CD14-positive monocyte (primary cell): ENCODE measurements around the gene KBTBD6. TPM values are rescaled to one million over a fixed set of nuclear protein-coding genes. Genes with fewer than 3 reads are reported as not detected.

Experiments
- DNase-seq, 3 donors: peaks; one replicate each; pipeline ENCODE4 v3.0.0-alpha.2; 2011 to 2022
- H2AFZ ChIP-seq: 2 replicates; pipeline ENCODE4 v1.6.0; 2012; ENCODE audit warnings: mild to moderate bottlenecking, low read depth, low read length, inconsistent platforms; ENCODE audit not compliant: insufficient read depth, poor library complexity, severe bottlenecking
- H3K27ac ChIP-seq, 2 donors: 1 replicate in 1 of 2; 2 replicates in 1 of 2; pipeline ENCODE4 v1.5.1; 2012 to 2013; ENCODE audit warnings: low read length in 2 of 2, control low read depth in 1 of 2, inconsistent platforms in 1 of 2, low read depth in 1 of 2, mild to moderate bottlenecking in 1 of 2
- H3K27me3 ChIP-seq, 2 donors: one replicate each; pipeline versions ENCODE4 v1.6.0 to v1.6.1; 2011 to 2013; ENCODE audit warnings: low read length in 2 of 2; ENCODE audit not compliant: control insufficient read depth in 2 of 2, insufficient read depth in 2 of 2
- H3K36me3 ChIP-seq, 2 donors: replicated peaks in 1 of 2; 1 replicate in 1 of 2; 2 replicates in 1 of 2; pipeline versions ENCODE4 v1.5.1 to v1.6.1; 2012 to 2013; ENCODE audit warnings: low read length in 2 of 2, control low read depth in 1 of 2, inconsistent platforms in 1 of 2, mild to moderate bottlenecking in 1 of 2; ENCODE audit not compliant: insufficient read depth in 2 of 2, control insufficient read depth in 1 of 2
- H3K4me1 ChIP-seq, 2 donors: 1 replicate in 1 of 2; 2 replicates in 1 of 2; pipeline versions ENCODE4 v1.5.1 to v1.6.1; 2012 to 2013; ENCODE audit warnings: low read length in 2 of 2, control low read depth in 1 of 2, inconsistent platforms in 1 of 2, mild to moderate bottlenecking in 1 of 2, moderate library complexity in 1 of 2; ENCODE audit not compliant: insufficient read depth in 2 of 2, control insufficient read depth in 1 of 2
- H3K4me2 ChIP-seq: replicated peaks from 2 replicates; pipeline ENCODE3; 2012; ENCODE audit warnings: low read length, moderate library complexity, mild to moderate bottlenecking; ENCODE audit not compliant: poor library complexity, severe bottlenecking; ENCODE audit errors: extremely low read depth
- H3K4me3 ChIP-seq, 3 experiments: fragments of 200-600 bp in 1 of 3; sonication (generic) in 1 of 3; replicated peaks in 1 of 3; 1 replicate in 2 of 3; 2 replicates in 1 of 3; pipeline ENCODE4 v1.5.1; 2011 to 2013; ENCODE audit warnings: low read length in 3 of 3, mild to moderate bottlenecking in 3 of 3, control low read depth in 2 of 3, low read depth in 2 of 3, inconsistent platforms in 1 of 3, moderate library complexity in 1 of 3
- H3K79me2 ChIP-seq: 2 replicates; pipeline ENCODE4 v1.6.0; 2012; ENCODE audit warnings: mild to moderate bottlenecking, control low read depth, inconsistent platforms, low read length, moderate library complexity; ENCODE audit not compliant: insufficient read depth
- H3K9ac ChIP-seq: 2 replicates; pipeline ENCODE4 v1.6.0; 2017; ENCODE audit warnings: low read length, mild to moderate bottlenecking; ENCODE audit not compliant: insufficient read depth, poor library complexity, severe bottlenecking
- H3K9me3 ChIP-seq, 2 donors: replicated peaks in 1 of 2; 1 replicate in 1 of 2; 2 replicates in 1 of 2; pipeline versions ENCODE4 v1.5.1 to v1.6.1; 2012 to 2013; ENCODE audit warnings: low read length in 2 of 2, control low read depth in 1 of 2; ENCODE audit not compliant: control insufficient read depth in 1 of 2, insufficient read depth in 1 of 2
- H4K20me1 ChIP-seq: 2 replicates; pipeline ENCODE4 v1.6.0; 2012; ENCODE audit warnings: mild to moderate bottlenecking, low read length, control low read depth, moderate library complexity; ENCODE audit not compliant: insufficient read depth
- H3K27ac Mint-ChIP-seq, 7 donors: one replicate each; pipeline ENCODE4 v1.8.0; 2020; ENCODE audit warnings: mild to moderate bottlenecking in 7 of 7, mixed read lengths in 7 of 7, moderate library complexity in 6 of 7, inconsistent platforms in 2 of 7
- H3K27me3 Mint-ChIP-seq, 3 donors: one replicate each; pipeline ENCODE4 v1.8.0; 2021 to 2022; ENCODE audit warnings: low read depth in 3 of 3, mild to moderate bottlenecking in 3 of 3, mixed read lengths in 3 of 3, moderate library complexity in 3 of 3, inconsistent platforms in 1 of 3
- H3K36me3 Mint-ChIP-seq, 2 donors: one replicate each; pipeline ENCODE4 v1.8.0; 2020; ENCODE audit warnings: mixed read lengths in 2 of 2, inconsistent platforms in 1 of 2, mild to moderate bottlenecking in 1 of 2
- H3K4me1 Mint-ChIP-seq: one replicate; pipeline ENCODE4 v1.8.0; 2020; ENCODE audit warnings: mild to moderate bottlenecking, mixed read lengths
- H3K4me3 Mint-ChIP-seq, 2 donors: one replicate each; pipeline ENCODE4 v1.8.0; 2020; ENCODE audit warnings: mild to moderate bottlenecking in 2 of 2, mixed read lengths in 2 of 2, moderate library complexity in 1 of 2
- H3K9me3 Mint-ChIP-seq, 7 donors: one replicate each; pipeline ENCODE4 v1.8.0; 2020 to 2022; ENCODE audit warnings: mixed read lengths in 7 of 7, mild to moderate bottlenecking in 6 of 7, moderate library complexity in 6 of 7, inconsistent platforms in 2 of 7
- WGBS: methylation state at CpG from one replicate; pipeline ENCODE4 v1.1.5; 2013; ENCODE audit warnings: missing lambda C conversion rate; ENCODE audit not compliant: insufficient coverage; 5-methylcytosine and 5-hydroxymethylcytosine counted together
- intact Hi-C, 2 donors: fragments of 100-400 bp; cut with micrococcal nuclease; formaldehyde crosslinking; loops; one replicate each; pipeline versions ENCODE4 v1.15.0 to v1.15.1; 2023
- polyA plus RNA-seq, 3 donors: library from polyadenylated mRNA; depleted of rRNA in 1 of 3; unstranded in 2 of 3; stranded (reverse) in 1 of 3; fragments of 300-500 nt in 2 of 3; fragments of >200 nt in 1 of 3; fragmentation: Illumina TruSeq in 2 of 3; gene quantifications; 1 replicate in 2 of 3; 2 replicates in 1 of 3; pipeline ENCODE4 v1.2.3, GENCODE V29; 2012 to 2021
- TF ChIP-seq, protein P1 (sequence below): fragments of 200-600 bp; IDR thresholded peaks from one replicate; pipeline ENCODE4 v1.8.0; 2022; ENCODE audit warnings: antibody characterized with exemption, mild to moderate bottlenecking

Gene KBTBD6
- polyA plus RNA-seq, 3 donors, result 0.37 to 1.2 (median 0.54) TPM

DNA sequence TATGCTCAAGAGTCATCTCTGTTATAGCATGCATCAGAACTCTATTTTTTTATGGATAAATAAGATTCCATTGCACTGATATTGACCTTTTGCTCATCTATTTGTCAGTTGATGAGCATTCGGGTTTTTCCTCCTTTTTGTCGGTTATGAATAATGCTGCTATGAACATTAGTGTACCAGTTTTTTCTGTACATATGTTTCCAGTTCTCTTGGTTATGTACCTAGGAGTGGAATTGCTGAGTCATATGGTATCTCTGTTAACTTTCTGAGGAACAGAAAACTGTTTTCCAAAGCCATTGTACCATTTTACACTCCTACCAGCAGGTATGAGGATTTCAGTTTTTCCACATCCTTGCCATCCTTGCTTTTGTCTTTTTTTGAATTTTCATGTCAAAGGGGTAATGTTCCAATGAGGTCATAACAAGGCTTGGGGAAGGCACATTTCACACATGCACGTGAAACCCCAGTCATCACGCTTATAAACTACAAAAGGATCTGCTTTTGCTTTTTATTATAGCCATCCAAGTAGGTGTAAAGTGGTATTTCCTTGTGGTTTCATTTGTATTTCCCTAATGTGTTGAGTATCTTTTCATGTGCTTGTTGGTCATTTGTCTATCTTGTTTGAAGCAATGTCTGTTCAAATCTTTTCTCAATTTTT is 47.1 kb upstream of the KBTBD6 start:
- H3K27me3 ChIP-seq, result no peaks in the 10 kb centered on the region
- Mint-ChIP-seq H3K9me3 (peaks cover 6 to 37% (median 21%) of the 10 kb centered on the region in 7 donors), H3K36me3 (peaks cover 4 to 5% of the 10 kb centered on the region in 2 donors), H3K4me3 (no peak overlapping the region), H3K27me3 (peaks cover 0 to 3% (median 0%) of the 10 kb centered on the region in 3 donors), H3K4me1 (peaks cover 26% of the 10 kb centered on the region), H3K27ac (peak overlapping the region in 1 of 7 donors; percentile 97)
- TF ChIP-seq, protein P1, sequence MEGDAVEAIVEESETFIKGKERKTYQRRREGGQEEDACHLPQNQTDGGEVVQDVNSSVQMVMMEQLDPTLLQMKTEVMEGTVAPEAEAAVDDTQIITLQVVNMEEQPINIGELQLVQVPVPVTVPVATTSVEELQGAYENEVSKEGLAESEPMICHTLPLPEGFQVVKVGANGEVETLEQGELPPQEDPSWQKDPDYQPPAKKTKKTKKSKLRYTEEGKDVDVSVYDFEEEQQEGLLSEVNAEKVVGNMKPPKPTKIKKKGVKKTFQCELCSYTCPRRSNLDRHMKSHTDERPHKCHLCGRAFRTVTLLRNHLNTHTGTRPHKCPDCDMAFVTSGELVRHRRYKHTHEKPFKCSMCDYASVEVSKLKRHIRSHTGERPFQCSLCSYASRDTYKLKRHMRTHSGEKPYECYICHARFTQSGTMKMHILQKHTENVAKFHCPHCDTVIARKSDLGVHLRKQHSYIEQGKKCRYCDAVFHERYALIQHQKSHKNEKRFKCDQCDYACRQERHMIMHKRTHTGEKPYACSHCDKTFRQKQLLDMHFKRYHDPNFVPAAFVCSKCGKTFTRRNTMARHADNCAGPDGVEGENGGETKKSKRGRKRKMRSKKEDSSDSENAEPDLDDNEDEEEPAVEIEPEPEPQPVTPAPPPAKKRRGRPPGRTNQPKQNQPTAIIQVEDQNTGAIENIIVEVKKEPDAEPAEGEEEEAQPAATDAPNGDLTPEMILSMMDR, result no peak
- H3K4me1 ChIP-seq, result peaks cover 22 to 25% of the 10 kb centered on the region in 2 donors
- no peak overlapping the region for H3K9ac ChIP-seq
- no CpG with 5 or more reads among the region's 4 CpGs for WGBS
- no peak overlapping the region for H2AFZ ChIP-seq
- H3K4me2 ChIP-seq, result no peak overlapping the region
- H3K36me3 ChIP-seq, result no peaks in the 10 kb centered on the region
- no peaks in the 10 kb centered on the region for H4K20me1 ChIP-seq
- peak overlapping the region in 1 of 2 donors; percentile 91 for H3K27ac ChIP-seq
- H3K4me3 ChIP-seq, result no peak overlapping the region
- DNase-seq, result no peak
- intact Hi-C loops, result no loop called here
- H3K79me2 ChIP-seq, result no peaks in the 10 kb centered on the region
- H3K9me3 ChIP-seq, result peaks cover 16 to 21% of the 10 kb centered on the region in 2 donors

- Histone ChIP-seq H3K27me3 (no peaks in the 10 kb centered on the region), H4K20me1 (no peaks in the 10 kb centered on the region), H2AFZ (no peak overlapping the region), H3K9me3 (peaks cover 26 to 30% of the 10 kb centered on the region in 2 donors), H3K4me3 (no peak overlapping the region), H3K27ac (peak overlapping the region; percentile 75 to 91), H3K4me2 (peak overlapping the region; percentile 24), H3K36me3 (no peaks in the 10 kb centered on the region), H3K4me1 (peaks cover 22 to 25% of the 10 kb centered on the region in 2 donors), H3K79me2 (no peaks in the 10 kb centered on the region), H3K9ac (peak overlapping the region; percentile 64)
- H3K27me3 Mint-ChIP-seq, result peaks cover 0 to 2% (median 0%) of the 10 kb centered on the region in 3 donors
- peak; percentile 78 to 86 (median 79) for DNase-seq
- intact Hi-C loops, result no loop called here
- WGBS, result no CpG with 5 or more reads among the region's 7 CpGs
- H3K36me3 Mint-ChIP-seq, result peaks cover 5 to 7% of the 10 kb centered on the region in 2 donors
- peaks cover 8 to 46% (median 26%) of the 10 kb centered on the region in 7 donors for H3K9me3 Mint-ChIP-seq
- peak overlapping the region in 1 of 2 donors; percentile 35 for H3K4me3 Mint-ChIP-seq
- H3K4me1 Mint-ChIP-seq, result peaks cover 26% of the 10 kb centered on the region
- TF ChIP-seq, protein P1, result no peak
- H3K27ac Mint-ChIP-seq, result peak overlapping the region; percentile 94 to 98 (median 96)
These were observed 45.4 kb upstream of the KBTBD6 start for GRCh38 chr13:41178040-41178439.
